Lower leg skin (tissue), 3 donors: ENCODE measurements around the gene KRT76.

Experiments
- POLR2A ChIP-seq, 2 donors: fragments of 450-650 bp; IDR thresholded peaks; one replicate each; pipeline ENCODE4 v1.6.1; 2016 to 2017; ENCODE audit warnings: antibody characterized with exemption in 2 of 2, mild to moderate bottlenecking in 1 of 2, moderate library complexity in 1 of 2
- TF ChIP-seq, protein P1 (sequence below), 3 donors: fragments of 450-650 bp; IDR thresholded peaks; one replicate each; pipeline ENCODE4 v1.5.1; 2016; ENCODE audit warnings: antibody characterized with exemption in 3 of 3, mild to moderate bottlenecking in 3 of 3, moderate library complexity in 2 of 3

DNA sequence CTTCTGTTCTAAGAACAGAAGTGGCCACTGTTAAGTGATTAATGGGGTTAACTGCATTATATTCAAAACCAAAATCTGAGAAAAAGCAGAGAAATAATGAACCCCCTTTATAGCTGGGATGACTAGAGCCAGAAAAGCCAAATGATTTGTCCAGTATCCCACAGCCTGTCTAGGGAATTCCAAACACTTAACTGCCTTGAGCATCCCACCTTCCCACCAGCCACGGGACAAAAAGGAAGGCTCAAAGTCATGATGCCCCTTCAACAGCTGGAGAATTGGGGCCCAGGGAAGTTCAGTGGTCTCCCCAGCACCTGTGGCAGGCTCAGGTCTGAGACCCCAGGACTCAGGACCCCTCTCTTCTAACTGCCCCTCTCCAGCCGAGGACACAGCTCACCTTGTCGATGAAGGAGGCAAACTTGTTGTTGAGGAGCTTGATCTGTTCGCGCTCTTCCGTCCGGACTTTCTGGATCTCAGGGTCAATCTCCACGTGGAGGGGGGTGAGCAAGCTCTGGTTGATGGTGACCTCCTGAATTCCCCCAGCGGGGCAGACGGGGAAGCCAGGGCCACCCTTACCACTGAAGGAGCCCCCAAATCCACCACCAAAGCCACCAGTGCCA, 36.2 kb upstream of the KRT76 start:
- TF ChIP-seq, protein P1, sequence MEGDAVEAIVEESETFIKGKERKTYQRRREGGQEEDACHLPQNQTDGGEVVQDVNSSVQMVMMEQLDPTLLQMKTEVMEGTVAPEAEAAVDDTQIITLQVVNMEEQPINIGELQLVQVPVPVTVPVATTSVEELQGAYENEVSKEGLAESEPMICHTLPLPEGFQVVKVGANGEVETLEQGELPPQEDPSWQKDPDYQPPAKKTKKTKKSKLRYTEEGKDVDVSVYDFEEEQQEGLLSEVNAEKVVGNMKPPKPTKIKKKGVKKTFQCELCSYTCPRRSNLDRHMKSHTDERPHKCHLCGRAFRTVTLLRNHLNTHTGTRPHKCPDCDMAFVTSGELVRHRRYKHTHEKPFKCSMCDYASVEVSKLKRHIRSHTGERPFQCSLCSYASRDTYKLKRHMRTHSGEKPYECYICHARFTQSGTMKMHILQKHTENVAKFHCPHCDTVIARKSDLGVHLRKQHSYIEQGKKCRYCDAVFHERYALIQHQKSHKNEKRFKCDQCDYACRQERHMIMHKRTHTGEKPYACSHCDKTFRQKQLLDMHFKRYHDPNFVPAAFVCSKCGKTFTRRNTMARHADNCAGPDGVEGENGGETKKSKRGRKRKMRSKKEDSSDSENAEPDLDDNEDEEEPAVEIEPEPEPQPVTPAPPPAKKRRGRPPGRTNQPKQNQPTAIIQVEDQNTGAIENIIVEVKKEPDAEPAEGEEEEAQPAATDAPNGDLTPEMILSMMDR (IDR thresholded peaks at IDR 0.05): no peak
- TF ChIP-seq POLR2A (IDR thresholded peaks at IDR 0.05): no peak
